HS-27A (cell line): ENCODE measurements around the gene SLC22A23.

ENCODE experiments used
- DNase-seq: peaks from one replicate; pipeline ENCODE4 v3.0.0-alpha.2; 2012; ENCODE audit warnings: low read depth, missing footprints

The SLC22A23 gene

DNA sequence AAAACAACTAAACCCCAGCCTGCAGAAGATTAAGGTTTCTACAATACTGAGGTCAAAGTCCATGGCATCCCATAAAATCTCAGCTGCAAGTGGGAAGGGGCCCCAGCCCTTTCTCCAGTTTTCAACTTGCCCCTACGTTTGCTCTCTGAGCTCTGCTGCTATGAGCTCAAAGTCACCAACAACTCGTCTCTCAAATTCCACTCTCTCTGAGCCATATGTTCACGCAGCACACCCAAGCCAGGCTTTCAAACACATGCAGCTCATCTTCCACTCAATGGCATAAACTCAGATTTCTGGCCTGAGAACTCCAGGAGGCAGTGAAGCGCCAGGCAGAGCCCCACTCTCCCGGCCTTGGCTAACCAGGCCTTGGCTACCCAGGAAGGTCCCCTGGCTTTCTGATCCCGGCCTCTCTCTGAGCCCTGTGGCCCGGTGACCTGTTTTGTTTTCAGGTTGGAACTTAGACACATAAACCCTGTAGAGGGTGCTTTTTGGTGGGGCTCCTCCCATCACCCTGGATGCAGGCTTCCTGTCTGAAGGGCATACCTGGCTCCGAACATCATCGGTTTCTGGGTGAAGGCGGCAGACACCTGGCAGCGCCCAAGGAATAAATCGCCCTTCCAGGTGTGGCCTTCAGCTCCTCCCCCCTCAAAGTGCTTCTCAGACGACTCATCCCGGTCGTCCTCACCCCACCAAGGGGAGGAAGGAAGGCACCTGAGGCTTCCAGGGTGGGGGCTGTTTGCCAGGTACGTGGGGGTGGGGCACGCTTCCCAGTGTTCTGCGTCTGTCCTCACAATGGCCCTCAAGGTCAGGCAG lies 12.4 kb downstream of the SLC22A23 start:
- DNase-seq: no peak

- DNase-seq: no peak
These were observed 13.7 kb downstream of the SLC22A23 start for GRCh38 chr6:3443221-3443515.

GRCh38 chr6:3442431-3443220 lies 14.2 kb downstream of the SLC22A23 start:
- DNase-seq: no peak

GRCh38 chr6:3440911-3441310 lies 15.9 kb downstream of the SLC22A23 start:
- DNase-seq: no peak

DNA sequence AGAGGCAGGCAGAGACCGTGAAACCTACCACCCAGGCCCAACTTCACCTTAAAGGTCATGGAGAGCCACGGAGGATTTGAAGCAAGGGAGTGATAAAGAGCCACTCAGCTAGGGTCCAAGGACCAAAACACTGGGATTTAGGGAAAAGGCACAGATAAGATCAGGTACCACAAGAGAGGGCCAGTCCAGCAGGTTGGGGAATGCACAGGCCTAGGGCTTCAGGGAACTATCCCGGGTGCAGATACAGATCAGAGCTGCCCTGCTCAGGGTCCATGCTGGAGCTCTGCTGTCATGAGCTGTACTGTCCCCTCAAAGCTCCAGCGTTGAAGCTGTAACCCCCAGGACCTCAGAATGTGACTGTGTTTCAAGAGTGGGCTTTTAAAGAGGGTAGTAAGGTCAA lies 16.9 kb downstream of the SLC22A23 start:
- no peak for DNase-seq

DNA sequence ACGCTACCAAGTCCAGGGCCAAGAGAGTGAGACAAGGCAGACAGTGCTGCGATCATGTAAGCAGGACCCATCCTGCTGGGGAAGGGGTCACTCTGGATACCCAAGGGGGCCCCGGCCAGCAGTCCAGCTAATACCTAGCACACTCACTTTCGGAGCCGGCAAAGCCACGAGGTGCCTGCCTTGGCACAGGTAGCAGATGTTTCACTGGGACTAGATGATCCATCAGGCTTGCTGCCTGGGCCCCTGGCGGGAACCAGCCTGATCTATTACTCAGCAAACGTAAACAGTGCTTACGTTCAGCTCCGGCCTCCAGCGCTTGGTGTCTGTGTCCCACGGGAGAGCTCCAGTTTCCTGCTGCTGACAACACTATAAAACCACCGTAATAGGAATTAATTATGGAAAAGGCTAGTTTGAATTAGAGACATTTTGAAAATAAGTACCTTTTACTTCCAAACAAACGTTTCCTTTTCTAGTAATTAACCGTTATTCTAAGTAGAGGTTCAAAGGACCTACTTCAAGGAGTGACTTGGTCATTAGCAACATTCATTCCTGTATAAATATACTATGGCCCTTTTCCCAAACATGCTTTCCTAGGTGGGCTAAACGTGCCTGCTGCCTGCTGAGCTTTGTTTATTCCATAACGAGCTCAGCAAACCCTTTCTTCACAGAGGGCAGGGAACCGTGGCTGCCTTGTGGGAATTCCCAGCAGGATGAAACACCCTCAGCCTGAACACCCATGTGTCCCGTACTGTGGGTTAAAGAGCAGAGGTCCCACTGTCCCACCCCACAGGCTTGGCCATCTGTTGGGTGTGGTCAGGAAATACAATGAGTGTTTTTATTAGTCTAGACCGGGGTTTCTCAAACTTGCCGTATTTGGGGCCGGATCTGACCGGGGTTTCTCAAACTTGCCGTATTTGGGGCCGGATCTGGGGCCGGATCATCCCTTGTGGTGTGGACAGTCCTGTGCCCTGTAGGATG lies 18.4 kb downstream of the SLC22A23 start:
- DNase-seq: no peak

- no peak for DNase-seq
These were observed 23.8 kb downstream of the SLC22A23 start for GRCh38 chr6:3433005-3433404.

- DNase-seq: no peak
These were observed 24.4 kb downstream of the SLC22A23 start for GRCh38 chr6:3432416-3432815.

DNA sequence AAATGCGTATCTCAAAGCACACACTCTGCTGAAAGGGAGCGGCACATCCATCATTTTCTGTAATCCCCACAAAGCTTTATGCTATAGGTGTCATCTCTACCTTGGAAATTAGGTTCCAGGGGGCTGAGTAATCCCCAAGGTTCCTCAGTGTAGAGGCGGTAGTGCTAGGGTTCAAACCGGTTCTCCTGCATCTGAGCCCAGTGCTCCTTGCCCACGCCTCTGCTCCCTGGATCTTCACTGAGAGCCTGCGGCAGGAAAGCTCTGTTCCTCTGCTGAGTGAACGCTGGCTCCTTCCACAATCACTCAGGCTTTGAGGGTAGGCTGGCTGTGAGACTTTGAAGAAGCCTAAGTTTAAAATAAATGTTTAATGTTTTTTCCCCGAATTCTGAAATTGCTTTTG lies 24.9 kb downstream of the SLC22A23 start:
- no peak for DNase-seq

DNA sequence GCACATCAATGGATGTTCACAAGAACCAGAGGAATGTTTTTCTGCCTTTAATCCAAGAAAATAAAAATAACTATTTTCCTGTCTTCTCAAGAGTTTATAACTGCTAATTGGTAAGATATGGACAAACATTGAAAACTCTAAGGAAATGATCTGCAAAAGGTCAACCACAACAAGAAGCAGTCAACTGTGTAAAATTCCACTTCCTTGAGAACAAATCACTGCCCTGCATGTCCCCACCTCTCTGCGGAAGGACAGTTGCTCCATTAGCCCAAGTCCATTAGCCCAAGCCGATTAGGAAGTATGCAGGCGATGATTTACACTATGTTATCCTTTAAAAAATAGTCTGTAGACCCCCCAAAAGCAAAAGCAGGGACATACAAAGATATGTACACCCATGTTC lies 27.6 kb downstream of the SLC22A23 start:
- DNase-seq: no peak

DNA sequence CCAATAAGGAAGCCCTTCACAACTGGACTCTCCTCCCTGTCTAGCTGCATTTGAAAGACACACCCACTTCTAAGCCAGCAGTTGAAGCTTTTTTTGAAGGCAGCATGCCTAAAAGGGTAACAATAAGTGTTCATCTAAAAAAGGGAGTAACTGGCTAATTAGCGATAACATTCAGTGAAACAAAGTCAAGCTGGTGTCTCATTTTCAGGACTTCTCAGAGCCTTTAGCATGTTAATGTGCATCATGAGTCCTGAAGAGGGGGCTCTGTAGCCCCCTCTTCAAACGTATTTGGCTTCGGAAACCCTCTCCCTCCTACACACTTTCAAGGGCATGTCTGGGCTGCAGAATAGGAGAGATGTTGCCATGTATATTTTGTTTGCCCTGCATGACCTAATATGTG lies 28.1 kb downstream of the SLC22A23 start:
- no peak for DNase-seq

DNA sequence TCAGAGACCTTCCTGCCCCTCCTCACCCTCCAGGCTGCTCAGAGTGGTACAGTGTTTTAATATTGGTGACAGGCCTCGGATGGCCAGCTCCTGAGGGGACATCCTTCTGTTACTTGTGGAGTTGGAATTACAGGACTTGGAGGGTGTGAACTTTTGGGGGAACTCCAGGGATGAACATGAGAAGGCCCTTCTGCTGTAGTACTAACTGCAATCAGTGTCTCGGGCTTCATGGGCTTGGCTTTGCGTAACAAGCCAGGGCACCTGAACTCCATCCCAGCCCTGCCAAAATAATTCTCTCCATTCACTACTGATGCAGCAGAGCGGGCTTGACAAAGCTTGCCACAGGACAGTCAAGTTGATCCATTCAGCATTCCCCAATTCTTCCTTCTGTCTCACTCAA lies 28.6 kb downstream of the SLC22A23 start:
- no peak for DNase-seq

DNA sequence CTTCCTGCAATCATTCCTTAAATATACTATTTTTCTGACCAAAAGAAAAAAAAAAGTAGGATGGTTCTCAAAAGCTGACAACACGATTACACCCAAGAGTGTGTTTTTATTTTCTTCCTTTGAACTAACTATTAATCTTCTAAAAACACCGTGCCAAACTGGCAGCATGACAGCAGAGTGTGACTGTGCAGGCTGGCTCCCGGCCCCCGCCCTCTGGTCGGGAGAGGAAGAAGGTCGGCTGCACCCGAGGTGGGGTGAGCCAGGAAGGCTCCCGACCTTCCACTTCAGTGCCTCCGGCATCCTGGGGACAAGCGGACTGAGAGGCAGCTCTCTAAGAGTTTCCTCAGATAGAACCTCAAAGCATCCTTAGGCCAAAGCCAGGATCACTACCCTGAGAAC lies 29.2 kb downstream of the SLC22A23 start:
- DNase-seq: no peak

DNA sequence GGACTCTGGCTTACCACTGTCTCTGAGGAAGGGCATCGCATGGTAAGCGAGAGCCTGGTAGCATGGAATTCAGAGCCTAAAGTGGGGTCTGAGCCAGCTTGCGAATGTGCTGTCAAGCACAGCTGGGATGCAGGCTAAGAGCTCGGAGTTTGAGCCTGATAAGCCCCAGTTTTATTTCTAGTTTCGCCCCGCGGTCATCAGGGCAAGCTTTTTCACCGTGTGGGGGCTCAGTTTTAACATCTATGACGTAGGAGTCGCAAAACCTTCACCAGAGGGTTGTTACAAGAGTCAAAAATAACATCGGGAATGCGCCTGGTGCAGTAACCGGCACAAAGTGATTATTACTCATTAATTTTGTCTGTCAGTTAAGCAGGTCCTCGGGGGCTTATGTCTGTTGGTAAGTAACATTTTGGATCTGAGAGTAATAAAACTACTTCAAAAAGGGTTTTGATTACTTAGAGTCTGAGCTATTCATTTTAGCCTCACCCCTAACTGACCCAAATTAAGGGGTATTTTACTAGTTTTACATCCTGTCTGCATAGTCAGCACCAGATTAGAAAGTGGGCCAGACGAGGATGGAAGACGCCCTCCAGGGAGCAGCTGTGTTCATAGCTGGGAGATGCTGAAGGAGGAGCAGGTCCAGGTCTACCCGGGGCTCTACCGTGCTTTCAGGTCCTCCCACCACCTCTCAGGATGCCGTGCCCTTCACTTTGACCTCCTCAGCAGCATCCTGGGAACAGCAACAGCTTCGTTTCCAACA lies 29.7 kb downstream of the SLC22A23 start:
- DNase-seq: no peak

GRCh38 chr6:3426091-3426926 lies 30.5 kb downstream of the SLC22A23 start:
- no peak for DNase-seq

- no peak for DNase-seq
These were observed 31.3 kb downstream of the SLC22A23 start for GRCh38 chr6:3425574-3425973.

GRCh38 chr6:3424185-3424927 lies 32.5 kb downstream of the SLC22A23 start:
- no peak for DNase-seq

DNA sequence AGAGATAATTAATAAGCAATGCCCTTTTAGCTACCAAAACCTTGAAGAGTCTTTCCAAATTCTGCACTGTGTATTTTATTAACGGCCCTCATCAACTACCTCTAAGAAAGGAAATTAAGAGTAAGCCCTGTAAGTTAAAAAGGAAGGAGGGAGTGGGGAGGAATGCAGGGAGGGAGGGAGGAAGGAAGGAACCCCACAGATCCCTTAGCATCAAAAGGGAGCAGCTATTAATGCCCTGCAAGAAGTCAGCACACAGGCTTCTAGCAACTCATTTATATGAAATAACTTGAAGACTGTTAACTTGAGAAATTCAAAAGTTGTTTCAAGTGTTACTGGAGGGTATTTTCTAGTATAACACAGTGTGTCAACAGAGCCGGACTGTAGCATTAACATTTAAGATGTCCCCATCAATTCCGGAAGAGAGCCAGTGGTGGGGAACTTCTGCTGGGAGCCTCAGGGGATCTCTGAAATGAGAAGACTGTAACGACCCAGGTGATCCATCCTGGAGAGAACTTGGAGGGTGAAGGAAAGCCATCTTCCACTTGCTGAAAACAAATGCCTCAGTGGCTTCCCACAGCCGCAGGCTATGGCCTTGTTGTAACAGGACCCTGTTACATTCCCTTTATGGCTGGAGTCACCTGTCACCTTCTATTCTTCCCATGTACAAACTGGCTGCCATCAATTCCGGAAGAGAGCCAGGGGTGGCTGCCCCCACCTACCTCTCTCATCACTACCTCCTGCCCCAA lies 33.2 kb downstream of the SLC22A23 start:
- no peak for DNase-seq

GRCh38 chr6:3422435-3423070 lies 34.3 kb downstream of the SLC22A23 start:
- DNase-seq: no peak
